ENCODE measurements around the gene MARCHF3. TPM values are rescaled to one million over a fixed set of nuclear protein-coding genes. Genes with fewer than 3 reads are reported as not detected.
"Not testable (repeated sequence)": the region's sequence is repeated elsewhere in the genome, so short reads cannot be mapped to it uniquely, and the experiment has no call there.

Gene MARCHF3
- total and polyA plus RNA-seq, 10 of the 15 experiments (the other 5 are each of a cell fraction or from before 2014, with no cell fraction given): 3.6 to 24.1 (median 11.3) TPM

DNA sequence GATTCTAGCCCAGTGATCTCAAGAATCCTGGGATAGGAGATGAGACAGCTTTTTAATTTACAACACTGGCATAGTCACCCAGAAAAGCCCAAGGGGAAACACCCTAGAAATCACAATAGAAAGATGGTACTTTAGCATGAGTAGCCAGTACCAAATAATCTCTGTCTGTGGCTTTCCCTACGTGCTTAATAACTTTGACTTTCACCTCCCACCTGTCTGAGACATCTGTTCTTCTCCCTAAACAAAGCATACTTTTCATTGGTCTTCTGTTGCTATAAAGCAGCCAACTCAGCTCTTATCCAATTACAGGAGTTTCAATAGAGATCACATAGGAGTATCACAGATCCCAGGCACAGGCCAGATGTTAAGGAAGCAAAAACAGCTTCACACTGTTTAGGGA is 10.4 kb downstream of the MARCHF3 start (continued):
- TF ChIP-seq, protein P1, sequence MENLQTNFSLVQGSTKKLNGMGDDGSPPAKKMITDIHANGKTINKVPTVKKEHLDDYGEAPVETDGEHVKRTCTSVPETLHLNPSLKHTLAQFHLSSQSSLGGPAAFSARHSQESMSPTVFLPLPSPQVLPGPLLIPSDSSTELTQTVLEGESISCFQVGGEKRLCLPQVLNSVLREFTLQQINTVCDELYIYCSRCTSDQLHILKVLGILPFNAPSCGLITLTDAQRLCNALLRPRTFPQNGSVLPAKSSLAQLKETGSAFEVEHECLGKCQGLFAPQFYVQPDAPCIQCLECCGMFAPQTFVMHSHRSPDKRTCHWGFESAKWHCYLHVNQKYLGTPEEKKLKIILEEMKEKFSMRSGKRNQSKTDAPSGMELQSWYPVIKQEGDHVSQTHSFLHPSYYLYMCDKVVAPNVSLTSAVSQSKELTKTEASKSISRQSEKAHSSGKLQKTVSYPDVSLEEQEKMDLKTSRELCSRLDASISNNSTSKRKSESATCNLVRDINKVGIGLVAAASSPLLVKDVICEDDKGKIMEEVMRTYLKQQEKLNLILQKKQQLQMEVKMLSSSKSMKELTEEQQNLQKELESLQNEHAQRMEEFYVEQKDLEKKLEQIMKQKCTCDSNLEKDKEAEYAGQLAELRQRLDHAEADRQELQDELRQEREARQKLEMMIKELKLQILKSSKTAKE (IDR thresholded peaks at IDR 0.05; ENCODE audit: low read depth, poor library complexity, severe bottlenecking): peak; percentile 25
- TF ChIP-seq IKZF1 (conservative IDR thresholded peaks at IDR 0.05) (peak; percentile 46), RUNX3 (IDR thresholded peaks at IDR 0.05; ENCODE audit: low read length) (peak; percentile 18; the same call in 1 of the 2 replicates), SREBF2 (IDR thresholded peaks at IDR 0.05; ENCODE audit: low read length) (no peak), CEBPB (IDR thresholded peaks at IDR 0.05; ENCODE audit: borderline replicate concordance in 1 of 2, low read depth in 2 of 2, low read length in 2 of 2) (no peak), TARDBP (IDR thresholded peaks at IDR 0.05; ENCODE audit: borderline replicate concordance) (no peak), NFYA (IDR thresholded peaks at IDR 0.05; ENCODE audit: borderline replicate concordance, low read depth, low read length) (no peak), SMAD1 (IDR thresholded peaks at IDR 0.05; ENCODE audit: low read depth, partially characterized antibody) (no peak), CHD2 (IDR thresholded peaks at IDR 0.05; ENCODE audit: borderline replicate concordance, low read depth, low read length) (no peak), MYB (IDR thresholded peaks at IDR 0.05; ENCODE audit: borderline replicate concordance, low read depth, low read length) (no peak)

DNA sequence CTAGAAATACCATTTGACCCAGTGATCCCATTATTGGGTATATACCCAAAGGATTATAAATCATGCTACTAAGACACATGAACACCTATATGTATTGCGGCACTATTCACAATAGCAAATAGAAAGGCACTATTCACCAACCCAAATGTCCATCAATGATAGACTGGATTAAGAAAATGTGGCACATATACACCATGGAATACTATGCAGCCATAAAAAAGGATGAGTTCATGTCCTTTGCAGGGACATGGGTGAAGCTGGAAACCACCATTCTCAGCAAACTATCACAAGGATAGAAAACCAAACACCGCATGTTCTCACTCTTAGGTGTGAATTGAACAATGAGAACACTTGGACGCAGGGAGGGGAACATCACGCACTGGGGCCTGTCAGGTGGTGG is 13.6 kb downstream of the MARCHF3 start:
- BruUV-seq (replicated peaks); H3K4me3 ChIP-seq; H3K27ac ChIP-seq (ENCODE audit: control insufficient read depth, insufficient read depth); CTCF ChIA-PET; in situ Hi-C loops (cut with MboI); H3K27me3 ChIP-seq (replicated peaks in 1 of 2; ENCODE audit: control insufficient read depth in 2 of 2, insufficient read depth in 2 of 2, low read length in 1 of 2); ATAC-seq; intact Hi-C loops (cut with micrococcal nuclease; ENCODE audit: unreplicated experiment); H3K79me2 ChIP-seq (ENCODE audit: control insufficient read depth, insufficient read depth, low read length); H3K36me3 ChIP-seq (ENCODE audit: control insufficient read depth in 2 of 2, insufficient read depth in 2 of 2, low read length in 1 of 2); H3K9ac ChIP-seq (ENCODE audit: control insufficient read depth, insufficient read depth, low read length); FAIRE-seq; H4K20me1 ChIP-seq (ENCODE audit: control insufficient read depth, insufficient read depth); H2AFZ ChIP-seq (ENCODE audit: control insufficient read depth, low read depth, low read length); H3K4me2 ChIP-seq (ENCODE audit: control insufficient read depth, insufficient read depth); DNase-seq (ENCODE audit: low read depth, low spot score); POLR2A ChIA-PET; H3K9me3 ChIP-seq (replicated peaks; ENCODE audit: control insufficient read depth, insufficient read depth, low read length): not testable (repeated sequence)
- ChIA-PET SMC1A (ENCODE audit: uncharacterized antibody, unreplicated experiment) (interaction anchor here (1.6 to 8.3 kb wide), 2 partner anchors 10 to 53 kb away, joined by 4 to 156 read pairs; partner anchors contain the start of gene MARCHF3), RAD21 (ENCODE audit: unreplicated experiment) (interaction anchor here (1.2 kb wide), 2 partner anchors 9 to 12 kb away, joined by 5 to 7 read pairs; no protein-coding TSS in a partner anchor)
- peaks cover 17% of the 10 kb centered on the region for H3K4me1 ChIP-seq (ENCODE audit: control insufficient read depth, insufficient read depth, low read length)
- 100% methylated on average over 4 of the region's 4 CpGs for WGBS (ENCODE audit: insufficient coverage, insufficient replicate concordance, low lambda C conversion rate, missing lambda C conversion rate)

Measured in GM12878 (cell line).